Stimulated activated CD4-positive, alpha-beta T cell treated with anti-CD3 and anti-CD28 coated beads, Interleukin-1b, Interleukin-23, amount 100 ng/mL, for 48 hours (primary cell): Measurements from ENCODE around the gene MAP4K1.
A peak's percentile ranks its signal among the peaks of the same experiment; 100 is the strongest.
"Not testable (repeated sequence)": the region's sequence is repeated elsewhere in the genome, so short reads cannot be mapped to it uniquely, and the experiment has no call there.

Experiments used
- DNase-seq: peaks from one replicate; pipeline ENCODE4 v3.0.0-alpha.2; 2020

The MAP4K1 gene

DNA sequence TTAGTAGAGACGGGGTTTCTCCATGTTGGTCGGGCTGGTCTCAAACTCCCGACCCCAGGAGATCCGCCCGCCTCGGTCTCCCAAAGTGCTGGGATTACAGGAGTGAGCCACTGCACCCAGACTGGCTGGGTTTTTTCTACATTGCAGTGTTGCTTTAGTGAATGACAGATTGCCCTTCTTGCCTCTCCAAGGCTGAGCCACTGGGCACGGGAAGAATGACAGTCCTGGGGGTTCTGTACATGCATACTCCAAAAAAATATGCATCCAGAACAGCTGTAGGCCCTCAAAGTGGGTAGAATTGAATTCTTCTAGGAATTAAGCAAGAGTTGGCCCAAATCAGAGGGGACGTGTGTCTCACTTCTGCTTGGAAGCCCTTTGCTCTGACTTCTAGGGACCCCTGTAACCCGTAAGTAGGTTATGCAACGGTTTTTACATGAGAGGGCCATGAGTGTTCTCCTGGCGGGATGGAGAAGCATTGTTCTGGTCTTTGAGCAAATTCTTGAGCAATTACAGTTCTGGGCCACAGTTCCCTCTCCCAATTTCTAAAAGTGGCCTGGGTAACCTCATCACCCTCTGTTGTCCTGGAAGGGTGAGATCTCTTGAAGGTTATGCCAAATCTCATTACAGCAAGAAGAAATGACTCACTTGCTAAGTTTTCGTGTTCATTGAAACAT, 33.3 kb upstream of the MAP4K1 start:
- DNase-seq: no peak

DNA sequence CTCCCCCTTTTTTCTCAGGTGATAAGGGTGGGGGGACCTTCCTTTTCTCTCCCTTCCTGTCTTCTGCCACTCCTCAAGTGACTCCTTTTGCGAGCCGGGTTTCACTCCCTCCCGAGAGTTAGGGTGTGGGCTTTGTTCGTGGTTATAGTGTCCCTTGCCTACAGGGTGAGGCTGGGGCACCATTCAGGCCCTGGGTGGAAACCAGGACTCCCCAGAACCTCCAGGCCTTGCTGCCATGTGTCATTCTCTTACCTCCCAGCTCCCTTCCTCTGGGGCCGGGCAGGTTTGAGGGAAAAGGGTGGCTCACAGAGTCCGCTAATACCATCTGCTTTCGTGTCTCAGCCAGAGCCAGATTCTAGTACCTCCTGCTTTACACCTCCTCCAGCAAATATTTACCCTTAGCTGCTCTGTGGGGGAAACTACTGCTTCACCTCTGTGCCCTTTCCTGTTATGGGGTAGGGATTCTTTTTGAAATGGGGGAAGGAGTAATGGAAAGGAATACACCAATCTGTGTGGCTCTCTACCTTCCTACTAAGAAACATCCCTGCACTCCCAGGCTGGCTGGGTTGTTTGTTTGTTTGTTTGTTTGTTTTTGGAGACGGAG, 32.5 kb upstream of the MAP4K1 start:
- DNase-seq: no peak

GRCh38 chr19:38649305-38650171, 31.8 kb upstream of the MAP4K1 start:
- DNase-seq: no peak

DNA sequence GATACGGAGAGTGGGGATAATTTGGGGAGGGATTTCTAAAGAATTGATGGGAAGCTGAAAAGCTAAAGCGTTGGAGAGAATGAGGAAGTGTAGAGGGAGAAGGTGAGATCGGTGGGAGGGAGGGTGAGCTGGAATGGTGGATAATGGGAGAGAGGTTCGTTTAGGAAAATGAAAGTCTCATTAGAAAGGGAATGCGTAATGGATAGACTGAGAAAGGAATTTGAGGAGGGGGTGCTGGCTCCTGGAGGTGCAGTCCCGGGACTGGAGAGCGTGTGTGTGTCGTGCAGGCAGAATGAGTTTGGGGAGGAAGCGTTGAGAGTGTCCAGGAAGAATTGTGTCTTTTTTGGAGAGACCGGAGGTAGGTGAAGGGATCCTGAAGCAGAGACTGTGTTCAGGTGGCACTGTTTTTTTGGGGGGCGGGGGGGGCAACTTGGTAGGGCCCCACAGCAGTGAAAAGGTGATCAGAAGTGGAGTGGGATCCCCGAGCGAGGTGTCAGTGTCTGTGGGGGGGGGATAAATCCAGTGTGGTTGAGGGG, 31.1 kb upstream of the MAP4K1 start:
- DNase-seq: no peak

- DNase-seq: no peak
Observed at GRCh38 chr19:38647966-38648768, 30.4 kb upstream of the MAP4K1 start.

DNA sequence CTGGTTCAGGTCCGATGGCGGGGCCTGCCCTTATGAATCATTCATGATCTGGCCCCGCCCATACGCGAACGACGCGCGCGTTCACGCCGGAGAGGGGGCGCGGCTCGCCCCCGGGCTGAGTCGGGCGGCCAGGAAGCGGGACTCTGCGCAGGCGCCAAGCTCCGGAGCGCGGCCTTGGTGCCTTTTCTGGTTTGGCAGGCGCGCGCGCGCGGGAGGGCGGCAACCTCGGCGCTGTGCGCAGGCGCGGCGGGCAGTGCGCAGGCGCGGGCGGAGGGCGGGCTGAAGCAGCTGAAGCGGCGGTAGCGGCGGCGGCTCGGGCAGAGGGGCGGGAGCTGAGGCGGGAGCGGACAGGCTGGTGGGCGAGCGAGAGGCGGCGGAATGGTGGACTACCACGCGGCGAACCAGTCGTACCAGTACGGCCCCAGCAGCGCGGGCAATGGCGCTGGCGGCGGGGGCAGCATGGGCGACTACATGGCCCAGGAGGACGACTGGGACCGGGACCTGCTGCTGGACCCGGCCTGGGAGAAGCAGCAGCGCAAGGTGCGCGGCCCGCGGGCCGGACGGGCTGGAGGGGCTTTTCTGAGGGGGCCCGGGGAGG, 29.7 kb upstream of the MAP4K1 start, which contains the start of gene ACTN4:
Gene ACTN4 (plus strand): TSS at position 282 of the 598 bp plus-strand sequence. CDS start 97 bp downstream, at position 379.
- peak; percentile 99 for DNase-seq

GRCh38 chr19:38644719-38645118, 27.0 kb upstream of the MAP4K1 start:
- no peak for DNase-seq

GRCh38 chr19:38642176-38642575, 24.4 kb upstream of the MAP4K1 start:
- no peak for DNase-seq

DNA sequence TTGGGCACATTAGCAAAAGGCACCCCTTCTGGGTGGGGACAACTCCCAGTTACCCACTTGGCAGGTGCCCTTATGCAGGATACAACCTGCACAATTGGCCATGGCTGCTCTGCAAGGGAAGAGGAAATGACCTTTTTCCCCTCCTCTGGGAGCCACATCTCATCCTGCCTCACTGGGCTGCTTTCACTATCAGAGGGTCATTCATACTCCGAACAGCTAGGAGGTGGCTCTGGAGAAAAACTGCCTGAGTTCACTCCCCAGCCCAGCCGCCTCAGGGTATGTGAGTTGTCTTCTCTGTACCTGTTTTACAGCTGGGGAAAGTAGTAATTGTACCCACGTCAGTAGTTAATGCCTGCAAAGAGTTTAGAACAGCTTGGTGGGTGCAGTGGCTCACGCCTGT, 22.6 kb upstream of the MAP4K1 start:
- DNase-seq: no peak

GRCh38 chr19:38639679-38640078, 21.9 kb upstream of the MAP4K1 start:
- no peak for DNase-seq

DNA sequence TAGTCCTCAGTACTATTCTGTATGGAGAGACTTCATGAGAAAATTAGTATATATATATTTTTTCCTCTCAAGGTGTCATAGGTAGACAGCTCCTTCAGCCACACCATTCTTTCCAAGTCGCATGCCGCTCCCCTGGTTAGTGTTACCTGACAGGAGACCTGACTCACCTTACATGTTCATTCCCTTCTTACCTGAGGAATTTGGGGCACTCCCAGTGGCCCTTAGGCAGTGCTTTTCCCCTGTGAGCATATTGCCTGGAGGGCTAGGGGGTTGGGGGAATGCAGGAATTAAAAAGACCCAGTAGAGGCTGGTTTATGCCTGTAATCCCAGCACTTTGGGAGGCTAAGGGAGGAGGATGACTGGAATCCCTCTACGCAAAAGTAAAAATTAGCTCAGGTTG, 20.7 kb upstream of the MAP4K1 start:
- no peak for DNase-seq

- no peak for DNase-seq
Observed at GRCh38 chr19:38635483-38636399, 18.0 kb upstream of the MAP4K1 start.

GRCh38 chr19:38634757-38635482, 17.2 kb upstream of the MAP4K1 start:
- DNase-seq: peak; percentile 65

- DNase-seq: no peak
Observed at GRCh38 chr19:38632476-38633213, 14.9 kb upstream of the MAP4K1 start.

- not testable (repeated sequence) for DNase-seq
Observed at GRCh38 chr19:38631811-38632475, 14.2 kb upstream of the MAP4K1 start.

DNA sequence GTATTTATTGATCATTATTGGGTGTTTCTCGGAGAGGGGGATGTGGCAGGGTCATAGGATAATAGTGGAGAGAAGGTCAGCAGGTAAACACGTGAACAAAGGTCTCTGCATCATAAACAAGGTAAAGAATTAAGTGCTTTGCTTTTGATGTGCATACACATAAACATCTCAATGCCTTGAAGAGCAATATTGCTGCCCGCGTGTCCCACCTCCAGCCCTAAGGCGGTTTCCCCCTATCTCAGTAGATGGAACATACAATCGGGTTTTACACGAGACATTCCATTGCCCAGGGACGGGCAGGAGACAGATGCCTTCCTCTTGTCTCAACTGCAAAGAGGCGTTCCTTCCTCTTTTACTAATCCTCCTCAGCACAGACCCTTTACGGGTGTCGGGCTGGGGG, 13.5 kb upstream of the MAP4K1 start:
- not testable (repeated sequence) for DNase-seq

GRCh38 chr19:38629568-38629967, 11.8 kb upstream of the MAP4K1 start:
- DNase-seq: no peak

DNA sequence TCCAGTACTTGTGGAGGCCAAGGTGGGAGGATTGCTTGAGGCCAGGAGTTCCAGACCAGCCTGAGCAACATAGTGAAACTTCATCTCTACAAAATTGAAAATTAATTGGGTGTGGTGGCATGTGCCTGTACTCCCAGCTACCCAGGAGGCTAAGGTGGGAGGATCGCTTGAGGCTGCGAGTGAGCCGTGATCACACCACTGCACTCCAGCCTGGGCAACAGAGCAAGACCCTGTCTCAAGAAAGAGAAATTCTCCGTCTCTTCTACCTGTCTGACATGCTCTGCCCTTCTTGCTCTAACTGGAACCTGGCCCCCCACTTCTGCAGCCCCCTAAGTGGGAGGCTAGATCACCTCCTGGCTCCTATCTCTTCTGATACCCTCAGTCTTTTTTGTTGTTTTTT, 8.6 kb upstream of the MAP4K1 start:
- DNase-seq: no peak

GRCh38 chr19:38624822-38625221, 7.1 kb upstream of the MAP4K1 start:
- DNase-seq: no peak
